H1 (cell line): Measurements from ENCODE around the gene ADGRV1. TPM values are rescaled to one million over a fixed set of nuclear protein-coding genes. Genes with fewer than 3 reads are reported as not detected.

Source experiments
- CHD2 ChIP-seq: IDR thresholded peaks from 2 replicates; pipeline ENCODE4 v1.6.1; 2012; ENCODE audit warnings: low read length, improper control_type of control experiment
- EZH2 ChIP-seq: fragments of 200-600 bp; sonication (generic); IDR thresholded peaks from 2 replicates; pipeline ENCODE4 v1.7.1; 2012; ENCODE audit warnings: low read depth, mild to moderate bottlenecking, moderate library complexity, low read length, inconsistent platforms; ENCODE audit not compliant: severe bottlenecking
- NRF1 ChIP-seq: IDR thresholded peaks from 2 replicates; pipeline ENCODE4 v1.6.1; 2011; ENCODE audit warnings: mild to moderate bottlenecking, low read depth, low read length, improper control_type of control experiment
- PHF8 ChIP-seq: fragments of 200-600 bp; sonication (generic); conservative IDR thresholded peaks from 2 replicates; pipeline ENCODE4 v1.7.1; 2012; ENCODE audit warnings: low read depth, mild to moderate bottlenecking, inconsistent platforms, low read length, moderate library complexity
- RXRA ChIP-seq: IDR thresholded peaks from 2 replicates; pipeline ENCODE4 v1.6.1; 2011; ENCODE audit warnings: low read depth, mild to moderate bottlenecking, low read length, moderate library complexity; ENCODE audit not compliant: insufficient read depth
- SIX5 ChIP-seq: IDR thresholded peaks from 2 replicates; pipeline ENCODE4 v1.6.1; 2011; ENCODE audit warnings: mild to moderate bottlenecking, low read depth, low read length
- SP4 ChIP-seq: IDR thresholded peaks from 2 replicates; pipeline ENCODE4 v1.6.1; 2012; ENCODE audit warnings: low read length, inconsistent platforms
- SRF ChIP-seq: IDR thresholded peaks from 2 replicates; pipeline ENCODE4 v1.6.1; 2011; ENCODE audit warnings: mild to moderate bottlenecking, low read depth, low read length, moderate library complexity
- polyA plus RNA-seq, 7 experiments: library from polyadenylated mRNA; depleted of rRNA in 3 of 7; stranded (reverse) in 5 of 7; unstranded in 2 of 7; fragments of >200 nt in 5 of 7; fragments of 200-250 nt in 2 of 7; gene quantifications; 1 replicate in 5 of 7; 2 replicates in 1 of 7; 4 replicates in 1 of 7; pipeline versions ENCODE4 v1.2.1 to v1.2.3, GENCODE V29; 2011 to 2013; ENCODE audit warnings: missing spikeins in 2 of 7, mixed read lengths in 2 of 7
- total RNA-seq: library from RNA; stranded (reverse); fragmentation: NEBNext Ultra II Directional; extraction: Animal tissue kit (Norgen Biotek cat#: 25700); gene quantifications from 2 replicates; pipeline ENCODE4 v1.2.1, GENCODE V29; 2021
- TF ChIP-seq, protein P1 (sequence below): IDR thresholded peaks from 2 replicates; pipeline ENCODE4 v1.6.1; 2012; ENCODE audit warnings: inconsistent platforms
- TF ChIP-seq, protein P2 (sequence below): IDR thresholded peaks from 2 replicates; pipeline ENCODE4 v1.6.1; 2012; ENCODE audit warnings: inconsistent platforms

Gene ADGRV1
- total and polyA plus RNA-seq, 2 of the 8 experiments (the other 6 are each of a cell fraction or from before 2014, with no cell fraction given), result 53.1 to 62.2 TPM

DNA sequence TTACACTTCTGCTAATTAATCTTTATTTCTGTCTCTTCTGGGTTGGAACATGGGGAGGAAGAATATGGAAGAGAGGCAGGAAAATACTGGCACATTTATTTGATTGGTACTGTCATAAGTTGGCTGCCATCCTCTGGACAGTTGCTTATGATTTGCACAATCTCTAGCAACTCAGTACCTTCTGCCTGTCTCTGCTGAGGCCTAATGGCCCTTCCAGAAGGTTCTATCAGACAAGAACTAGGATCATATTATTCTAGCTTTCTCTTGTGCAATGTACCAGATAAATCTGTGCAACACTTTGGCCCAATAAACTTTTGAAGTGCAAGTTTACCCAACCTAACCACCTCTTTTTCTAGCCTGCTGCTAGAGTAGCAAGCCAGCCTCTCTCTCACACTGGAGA is 489.5 kb downstream of the ADGRV1 start (continued):
- TF ChIP-seq SIX5 (no peak), CHD2 (no peak), PHF8 (no peak), RXRA (no peak), EZH2 (no peak), SP4 (no peak), SRF (no peak), NRF1 (no peak)
- TF ChIP-seq, protein P1, sequence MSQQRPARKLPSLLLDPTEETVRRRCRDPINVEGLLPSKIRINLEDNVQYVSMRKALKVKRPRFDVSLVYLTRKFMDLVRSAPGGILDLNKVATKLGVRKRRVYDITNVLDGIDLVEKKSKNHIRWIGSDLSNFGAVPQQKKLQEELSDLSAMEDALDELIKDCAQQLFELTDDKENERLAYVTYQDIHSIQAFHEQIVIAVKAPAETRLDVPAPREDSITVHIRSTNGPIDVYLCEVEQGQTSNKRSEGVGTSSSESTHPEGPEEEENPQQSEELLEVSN, result no peak
- TF ChIP-seq, protein P2, sequence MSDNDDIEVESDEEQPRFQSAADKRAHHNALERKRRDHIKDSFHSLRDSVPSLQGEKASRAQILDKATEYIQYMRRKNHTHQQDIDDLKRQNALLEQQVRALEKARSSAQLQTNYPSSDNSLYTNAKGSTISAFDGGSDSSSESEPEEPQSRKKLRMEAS, result no peak
